A549 (cell line): ENCODE data around the gene MMP19. TPM values are rescaled to one million over a fixed set of nuclear protein-coding genes. Genes with fewer than 3 reads are reported as not detected.

Source experiments
- ATAC-seq, 2 experiments: fragments of 200-7000 bp in 1 of 2; fragments of >200 bp in 1 of 2; cut with Nextera tagmentation in 1 of 2; cut with Tn5 transposase in 1 of 2; 3 replicates each; pipeline versions ENCODE4 v1.8.0 to v1.9.1; 2018 to 2020; ENCODE audit warnings: mild to moderate bottlenecking in 1 of 2, moderate library complexity in 1 of 2
- CTCF ChIA-PET: fragments of 300-600 bp; sonication (Branson Sonifier 250); formaldehyde crosslinking; extraction: SDS; loops from one replicate; lab custom pipeline; 2021; ENCODE audit warnings: antibody characterized with exemption, inconsistent platforms; lab: Yijun Ruan, JAX
- POLR2A ChIA-PET: fragments of 350-600 bp; formaldehyde crosslinking; extraction: SDS; loops from one replicate; lab custom pipeline; 2021; ENCODE audit warnings: antibody characterized with exemption, inconsistent platforms; lab: Yijun Ruan, JAX
- DNase-seq, 2 experiments: peaks; one replicate each; pipeline versions ENCODE4 v3.0.0 to v3.0.0-alpha.2; 2011 to 2016; ENCODE audit warnings: low read depth in 1 of 2, low spot score in 1 of 2
- FAIRE-seq: peaks from 2 replicates; lab custom pipeline; 2011; peaks lifted over from hg19 to GRCh38; lab: Jason Lieb, UNC
- H3K27ac ChIP-seq, 2 experiments: fragments of >200 bp; sonication (Bioruptor Twin); formaldehyde crosslinking; 3 replicates each; pipeline ENCODE4 v1.5.1; 2016 to 2017
- H3K4me1 ChIP-seq: fragments of >200 bp; sonication (Bioruptor Twin); formaldehyde crosslinking; 3 replicates; pipeline ENCODE4 v1.6.1; 2016
- H3K4me2 ChIP-seq: fragments of >200 bp; sonication (Bioruptor Twin); formaldehyde crosslinking; 3 replicates; pipeline ENCODE4 v1.6.1; 2016
- H3K4me3 ChIP-seq: fragments of >200 bp; sonication (Bioruptor Twin); formaldehyde crosslinking; 3 replicates; pipeline ENCODE4 v1.5.1; 2016
- H3K9me3 ChIP-seq: fragments of >200 bp; sonication (Bioruptor Twin); formaldehyde crosslinking; 3 replicates; pipeline ENCODE4 v1.6.1; 2016
- BCL3 ChIP-seq: fragments of >200 bp; sonication (Bioruptor Twin); formaldehyde crosslinking; IDR thresholded peaks from 3 replicates; pipeline ENCODE4 v1.6.1; 2016
- CEBPB ChIP-seq, 2 experiments: fragments of >200 bp in 1 of 2; sonication (Bioruptor Twin) in 1 of 2; formaldehyde crosslinking in 1 of 2; IDR thresholded peaks; 2 replicates each; pipeline ENCODE4 v1.6.1; 2012 to 2016
- CHD2 ChIP-seq: fragments of 150-350 bp; IDR thresholded peaks from 2 replicates; pipeline ENCODE4 v1.6.1; 2014; ENCODE audit warnings: low read length; ENCODE audit not compliant: partially characterized antibody
- CTCF ChIP-seq: fragments of >200 bp; sonication (Bioruptor Twin); formaldehyde crosslinking; IDR thresholded peaks from 3 replicates; pipeline ENCODE4 v1.5.1; 2016
- E2F6 ChIP-seq: IDR thresholded peaks from 2 replicates; pipeline ENCODE4 v1.6.1; 2012; ENCODE audit warnings: low read depth, borderline replicate concordance
- EHF ChIP-seq: fragments of 250-450 bp; sonication (Bioruptor Pico); IDR thresholded peaks from 2 replicates; pipeline ENCODE4 v1.5.0; 2020; ENCODE audit warnings: mild to moderate bottlenecking
- EP300 ChIP-seq, 2 experiments: fragments of >200 bp; sonication (Bioruptor Twin); formaldehyde crosslinking; IDR thresholded peaks; 2 replicates in 1 of 2; 3 replicates in 1 of 2; pipeline ENCODE4 v1.6.1; 2016 to 2017
- FOSB ChIP-seq: fragments of 250-450 bp; sonication (Bioruptor Pico); IDR thresholded peaks from 2 replicates; pipeline ENCODE4 v1.5.0; 2020; ENCODE audit warnings: mild to moderate bottlenecking, moderate library complexity
- FOXS1 ChIP-seq: fragments of 250-450 bp; sonication (Bioruptor Pico); IDR thresholded peaks from 2 replicates; pipeline ENCODE4 v1.5.0; 2020; ENCODE audit warnings: mild to moderate bottlenecking, moderate library complexity
- HOXB5 ChIP-seq: fragments of 250-450 bp; sonication (Bioruptor Pico); IDR thresholded peaks from 2 replicates; pipeline ENCODE4 v1.5.0; 2020; ENCODE audit warnings: mild to moderate bottlenecking, moderate library complexity
- JUN ChIP-seq, 2 experiments: fragments of >200 bp; sonication (Bioruptor Twin); formaldehyde crosslinking; IDR thresholded peaks; 2 replicates in 1 of 2; 3 replicates in 1 of 2; pipeline ENCODE4 v1.6.1; 2016 to 2017
- JUNB ChIP-seq: fragments of >200 bp; sonication (Bioruptor Twin); formaldehyde crosslinking; IDR thresholded peaks from 2 replicates; pipeline ENCODE4 v1.6.1; 2016
- KDM5A ChIP-seq: fragments of 200-600 bp; sonication (generic); IDR thresholded peaks from 2 replicates; pipeline ENCODE4 v1.6.1; 2016; ENCODE audit warnings: antibody characterized with exemption, mild to moderate bottlenecking
- MAZ ChIP-seq: fragments of 150-350 bp; IDR thresholded peaks from 2 replicates; pipeline ENCODE4 v1.6.1; 2014; ENCODE audit warnings: antibody characterized with exemption, low read depth, low read length, borderline replicate concordance
- NR3C1 ChIP-seq: fragments of >200 bp; sonication (Bioruptor Twin); formaldehyde crosslinking; IDR thresholded peaks from 3 replicates; pipeline ENCODE4 v1.6.1; 2017
- PBX3 ChIP-seq: IDR thresholded peaks from 2 replicates; pipeline ENCODE4 v1.6.1; 2012
- PHF8 ChIP-seq: fragments of 200-600 bp; sonication (generic); IDR thresholded peaks from 2 replicates; pipeline ENCODE4 v1.6.1; 2016; ENCODE audit warnings: low read depth, mild to moderate bottlenecking, antibody characterized with exemption, moderate library complexity, borderline replicate concordance
- RARB ChIP-seq: fragments of 250-450 bp; sonication (Bioruptor Pico); IDR thresholded peaks from 2 replicates; pipeline ENCODE4 v1.8.0; 2021; ENCODE audit warnings: mild to moderate bottlenecking, moderate library complexity
- RNF2 ChIP-seq: fragments of 200-600 bp; sonication (generic); IDR thresholded peaks from 2 replicates; pipeline ENCODE4 v1.6.1; 2016; ENCODE audit warnings: low read depth, mild to moderate bottlenecking, antibody characterized with exemption, moderate library complexity, borderline replicate concordance
- SMC3 ChIP-seq: fragments of >200 bp; sonication (Bioruptor Twin); formaldehyde crosslinking; IDR thresholded peaks from 3 replicates; pipeline ENCODE4 v1.6.1; 2018; ENCODE audit warnings: inconsistent platforms
- ZFP36 ChIP-seq: fragments of 450-650 bp; IDR thresholded peaks from 2 replicates; pipeline ENCODE4 v1.6.1; 2014; ENCODE audit warnings: borderline replicate concordance; ENCODE audit not compliant: partially characterized antibody
- WGBS: methylation state at CpG from one replicate; pipeline ENCODE4 v1.1.6; 2017; ENCODE audit errors: missing lambda C conversion rate; 5-methylcytosine and 5-hydroxymethylcytosine counted together
- polyA plus RNA-seq, 4 experiments: library from polyadenylated mRNA; depleted of rRNA in 3 of 4; stranded (reverse); fragments of >200 nt; fragmentation: RNase III in 1 of 4; extraction: RNeasy Plus Mini Kit Qiagen cat#74134 plus additional on column Dnase treatment in 1 of 4; gene quantifications; 2 replicates in 3 of 4; 3 replicates in 1 of 4; pipeline ENCODE4 v1.2.3, GENCODE V29; 2011 to 2017
- TF ChIP-seq, protein P1 (sequence below): IDR thresholded peaks from 2 replicates; pipeline ENCODE4 v1.6.1; 2012
- TF ChIP-seq, protein P2 (sequence below): fragments of >200 bp; sonication (Bioruptor Twin); formaldehyde crosslinking; IDR thresholded peaks from 2 replicates; pipeline ENCODE4 v1.6.1; 2016

The MMP19 gene
- polyA plus RNA-seq, 2 of the 4 experiments (the other 2 are of a cell fraction): 0.06 to 0.09 TPM

- FAIRE-seq (no peak), DNase-seq (no peak), ATAC-seq (no peak)
- TF ChIP-seq JUNB (no peak), JUN (IDR thresholded peaks at IDR 0.05) (no peak), EHF (CRISPR knock-in tag) (no peak), EP300 (IDR thresholded peaks at IDR 0.05) (no peak), NR3C1 (no peak), CTCF (no peak), FOSB (CRISPR knock-in tag) (no peak), SMC3 (no peak), FOXS1 (CRISPR knock-in tag) (no peak), CEBPB (IDR thresholded peaks at IDR 0.05) (no peak), PHF8 (no peak)
- TF ChIP-seq, protein P1, sequence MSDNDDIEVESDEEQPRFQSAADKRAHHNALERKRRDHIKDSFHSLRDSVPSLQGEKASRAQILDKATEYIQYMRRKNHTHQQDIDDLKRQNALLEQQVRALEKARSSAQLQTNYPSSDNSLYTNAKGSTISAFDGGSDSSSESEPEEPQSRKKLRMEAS: no peak
- TF ChIP-seq, protein P2, sequence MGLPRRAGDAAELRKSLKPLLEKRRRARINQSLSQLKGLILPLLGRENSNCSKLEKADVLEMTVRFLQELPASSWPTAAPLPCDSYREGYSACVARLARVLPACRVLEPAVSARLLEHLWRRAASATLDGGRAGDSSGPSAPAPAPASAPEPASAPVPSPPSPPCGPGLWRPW: no peak
- Histone ChIP-seq H3K4me3 (no peak overlapping the region), H3K4me1 (peaks cover 8% of the 10 kb centered on the region; the same call in 1 of the 3 replicates), H3K27ac (no peak overlapping the region; a peak in 1 of 6 replicates), H3K9me3 (no peaks in the 10 kb centered on the region), H3K4me2 (no peak overlapping the region)
- CTCF ChIA-PET: interaction anchor here (0.7 to 2.1 kb wide), 3 partner anchors 47 to 111 kb away, joined by 3 to 6 read pairs (median 4); no protein-coding TSS in a partner anchor
- POLR2A ChIA-PET: no interaction called here
- 59% methylated on average over 7 of the region's 7 CpGs for WGBS
Measured at GRCh38 chr12:55849616-55850343, 7.0 kb upstream of the MMP19 start.

GRCh38 chr12:55847603-55848291 is 5.0 kb upstream of the MMP19 start:
- CTCF ChIA-PET: interaction anchor here (0.5 to 1.7 kb wide), 5 partner anchors 39 to 1498 kb away, joined by 3 to 8 read pairs (median 3); partner anchors contain the start of gene PYM1
- Histone ChIP-seq H3K4me2 (peak overlapping the region; percentile 0; the same call in 1 of the 3 replicates), H3K4me3 (no peak overlapping the region)
- TF ChIP-seq FOXS1 (CRISPR knock-in tag) (no peak), MAZ (no peak), PBX3 (no peak), ZFP36 (no peak), RARB (CRISPR knock-in tag) (no peak), E2F6 (no peak), CHD2 (no peak), HOXB5 (CRISPR knock-in tag) (no peak), KDM5A (no peak), BCL3 (no peak), RNF2 (no peak), SMC3 (no peak)
- TF ChIP-seq, protein P1: no peak
- TF ChIP-seq, all 56 proteins: peak for 0
- WGBS: 63% methylated on average over 6 of the region's 6 CpGs
- H3K4me1 ChIP-seq: peaks cover 13% of the 10 kb centered on the region
- DNase-seq (peak in 1 of 2 experiments; percentile 43), ATAC-seq (peak; percentile 65 to 83; a peak in 5 of 6 replicates), FAIRE-seq (no peak)
- POLR2A ChIA-PET: interaction anchor here (0.7 to 1.2 kb wide), 3 partner anchors 11 to 33 kb away, joined by 3 read pairs; partner anchors contain the start of gene DNAJC14
- no peaks in the 10 kb centered on the region for H3K9me3 ChIP-seq
- H3K27ac ChIP-seq: peak overlapping the region; percentile 3 to 40; a peak in 1 of 6 replicates
